Adrenal gland (tissue), 5 donors: ENCODE data around the gene MMP20.

Experiments
- POLR2A ChIP-seq, 2 donors: fragments of 450-650 bp; IDR thresholded peaks; one replicate each; pipeline ENCODE4 v1.6.1; 2017; ENCODE audit warnings: antibody characterized with exemption in 2 of 2, mild to moderate bottlenecking in 2 of 2, moderate library complexity in 1 of 2
- TF ChIP-seq, protein P1 (sequence below), 6 experiments: fragments of 450-650 bp in 4 of 6; fragments of 200-600 bp in 2 of 6; sonication (generic) in 1 of 6; IDR thresholded peaks; 1 replicate in 5 of 6; 2 replicates in 1 of 6; pipeline versions ENCODE4 v1.5.1 to v1.8.0; 2016 to 2021; ENCODE audit warnings: antibody characterized with exemption in 6 of 6, mild to moderate bottlenecking in 2 of 6, moderate library complexity in 1 of 6
- donor health status: DM: no; HTN: no; CAD: no.

DNA sequence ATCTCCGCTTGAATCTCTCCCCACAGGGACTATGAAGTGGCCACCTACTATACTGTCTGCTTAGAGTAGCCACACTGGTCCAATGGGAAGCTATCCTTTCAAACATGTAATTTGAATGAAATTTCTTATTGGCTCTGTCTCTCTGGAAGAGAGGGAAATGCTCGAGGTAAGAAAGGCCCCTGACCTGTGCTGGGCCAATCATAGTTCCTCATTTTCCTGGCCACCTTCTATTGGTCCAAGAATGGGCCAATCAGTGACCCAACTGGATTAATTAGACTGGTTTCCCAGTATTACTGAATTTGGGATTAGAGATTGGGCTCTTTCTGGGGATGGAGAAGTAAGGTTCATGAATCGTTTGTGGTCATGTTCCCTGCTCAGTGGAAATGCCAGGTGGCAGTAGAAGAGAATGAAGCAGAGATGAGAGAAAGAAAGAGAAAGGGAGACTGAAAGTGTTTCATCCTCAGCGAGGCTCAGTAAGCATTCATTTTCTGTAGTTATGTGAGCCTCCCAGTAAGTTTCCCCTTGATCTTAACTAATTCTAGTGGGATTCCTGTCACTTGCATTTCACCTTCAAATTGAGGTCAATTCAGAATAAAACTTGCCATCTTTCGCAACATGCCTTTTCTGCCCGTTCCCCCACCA, 8.4 kb upstream of the MMP20 start:
- TF ChIP-seq POLR2A (IDR thresholded peaks at IDR 0.05), result no peak
- TF ChIP-seq, protein P1, sequence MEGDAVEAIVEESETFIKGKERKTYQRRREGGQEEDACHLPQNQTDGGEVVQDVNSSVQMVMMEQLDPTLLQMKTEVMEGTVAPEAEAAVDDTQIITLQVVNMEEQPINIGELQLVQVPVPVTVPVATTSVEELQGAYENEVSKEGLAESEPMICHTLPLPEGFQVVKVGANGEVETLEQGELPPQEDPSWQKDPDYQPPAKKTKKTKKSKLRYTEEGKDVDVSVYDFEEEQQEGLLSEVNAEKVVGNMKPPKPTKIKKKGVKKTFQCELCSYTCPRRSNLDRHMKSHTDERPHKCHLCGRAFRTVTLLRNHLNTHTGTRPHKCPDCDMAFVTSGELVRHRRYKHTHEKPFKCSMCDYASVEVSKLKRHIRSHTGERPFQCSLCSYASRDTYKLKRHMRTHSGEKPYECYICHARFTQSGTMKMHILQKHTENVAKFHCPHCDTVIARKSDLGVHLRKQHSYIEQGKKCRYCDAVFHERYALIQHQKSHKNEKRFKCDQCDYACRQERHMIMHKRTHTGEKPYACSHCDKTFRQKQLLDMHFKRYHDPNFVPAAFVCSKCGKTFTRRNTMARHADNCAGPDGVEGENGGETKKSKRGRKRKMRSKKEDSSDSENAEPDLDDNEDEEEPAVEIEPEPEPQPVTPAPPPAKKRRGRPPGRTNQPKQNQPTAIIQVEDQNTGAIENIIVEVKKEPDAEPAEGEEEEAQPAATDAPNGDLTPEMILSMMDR (IDR thresholded peaks at IDR 0.05), result no peak
